ENCODE data around the gene C3orf52.

GRCh38 chr3:112041321-112041720, 44.9 kb upstream of the C3orf52 start:
- TF ChIP-seq CTCF (optimal IDR thresholded peaks at IDR 0.05 in 1 of 3, IDR thresholded peaks at IDR 0.05 in 1 of 3, conservative IDR thresholded peaks at IDR 0.05 in 1 of 3; ENCODE audit: extremely low read depth in 1 of 3, insufficient read depth in 2 of 3, low read length in 3 of 3) (no peak), EZH2 (IDR thresholded peaks at IDR 0.05; ENCODE audit: low read length) (no peak)
